ENCODE data around the gene CDT1. TPM values are rescaled to one million over a fixed set of nuclear protein-coding genes. Genes with fewer than 3 reads are reported as not detected.

Gene CDT1
- total RNA-seq, 3 donors from 2014 or later, result 1.3 to 3.3 (median 3.2) TPM

- intact Hi-C loops (cut with DNase I; ENCODE audit: low total_unique reads), result no loop called here
- H3K4me1 ChIP-seq, result peaks cover 14 to 17% of the 10 kb centered on the region in 2 donors
- TF ChIP-seq CTCF (IDR thresholded peaks at IDR 0.05), result no peak
- DNase-seq (ENCODE audit: low spot score in 2 of 2), result no peak
- H3K9me3 ChIP-seq, result no peaks in the 10 kb centered on the region
- H3K27ac ChIP-seq, result peak overlapping the region; percentile 85 to 92
- H3K36me3 ChIP-seq, result no peaks in the 10 kb centered on the region
- no peaks in the 10 kb centered on the region for H3K27me3 ChIP-seq
- peak overlapping the region in 1 of 3 donors; percentile 89 for H3K4me3 ChIP-seq
Measured at GRCh38 chr16:88809676-88810165, 6.1 kb downstream of the CDT1 start.

GRCh38 chr16:88810166-88810911 lies 6.8 kb downstream of the CDT1 start:
- intact Hi-C loops (cut with DNase I; ENCODE audit: low total_unique reads), result no loop called here

GRCh38 chr16:88810912-88811768 lies 7.6 kb downstream of the CDT1 start:
- no peaks in the 10 kb centered on the region for H3K9me3 ChIP-seq
- intact Hi-C loops (cut with DNase I; ENCODE audit: low total_unique reads), result loop anchor here (1.0 kb wide), 1 partner anchor 25 kb away; no protein-coding TSS in a partner anchor
- H3K27me3 ChIP-seq, result no peaks in the 10 kb centered on the region
- H3K36me3 ChIP-seq, result no peaks in the 10 kb centered on the region
- peak overlapping the region; percentile 71 to 89 (median 88) for H3K4me3 ChIP-seq
- TF ChIP-seq POLR2A (IDR thresholded peaks at IDR 0.05) (peak; percentile 24), CTCF (IDR thresholded peaks at IDR 0.05) (no peak), POLR2AphosphoS5 (IDR thresholded peaks at IDR 0.05) (peak; percentile 90 to 98 (median 92))
- peak overlapping the region; percentile 85 to 92 for H3K27ac ChIP-seq
- DNase-seq (ENCODE audit: low spot score in 2 of 2), result peak; percentile 57 to 77
- peaks cover 14% of the 10 kb centered on the region in 2 donors for H3K4me1 ChIP-seq

More at GRCh38 chr16:88810166-88810911, 6.8 kb downstream of the CDT1 start:
- TF ChIP-seq POLR2A (IDR thresholded peaks at IDR 0.05) (no peak), CTCF (IDR thresholded peaks at IDR 0.05) (no peak), POLR2AphosphoS5 (IDR thresholded peaks at IDR 0.05) (no peak)
- no peak for DNase-seq (ENCODE audit: low spot score in 2 of 2)
- Histone ChIP-seq H3K27ac (peak overlapping the region; percentile 85 to 92), H3K36me3 (no peaks in the 10 kb centered on the region), H3K9me3 (no peaks in the 10 kb centered on the region), H3K4me3 (peak overlapping the region; percentile 71 to 89 (median 88)), H3K27me3 (no peaks in the 10 kb centered on the region), H3K4me1 (peaks cover 14% of the 10 kb centered on the region in 2 donors)

- Histone ChIP-seq H3K4me1 (peaks cover 14% of the 10 kb centered on the region in 2 donors), H3K36me3 (no peaks in the 10 kb centered on the region), H3K27ac (peak within 1 kb of the TSS; percentile 85 to 92), H3K9me3 (no peaks in the 10 kb centered on the region), H3K27me3 (no peaks in the 10 kb centered on the region), H3K4me3 (peak within 1 kb of the TSS; percentile 71 to 89 (median 88))
- DNase-seq (ENCODE audit: low spot score in 2 of 2), result peak; percentile 93 to 98
- no peak for TF ChIP-seq POLR2A (IDR thresholded peaks at IDR 0.05)
- peak in 2 of 3 donors; percentile 12 to 29 for TF ChIP-seq CTCF (IDR thresholded peaks at IDR 0.05)
- TF ChIP-seq POLR2AphosphoS5 (IDR thresholded peaks at IDR 0.05), result peak; percentile 61 to 81 (median 73)
- intact Hi-C loops (cut with DNase I; ENCODE audit: low total_unique reads), result loop anchor here (1.0 kb wide), 1 partner anchor 26 kb away; no protein-coding TSS in a partner anchor
Measured at GRCh38 chr16:88811769-88812512, 8.4 kb downstream of the CDT1 start, which contains the start of gene APRT. Gene APRT (minus strand): TSS chr16:88811928. CDS start chr16:88811899, 29 bp downstream.
